ENCODE data around the gene EFNB1. TPM values are rescaled to one million over a fixed set of nuclear protein-coding genes. Genes with fewer than 3 reads are reported as not detected.

EFNB1 gene
- total RNA-seq, 2 experiments from 2014 or later = 3.1 to 4.2 TPM

- peaks cover 17% of the 10 kb centered on the region for H3K4me1 Mint-ChIP-seq (ENCODE audit: low read depth)
- H3K27ac Mint-ChIP-seq = no peak overlapping the region
- no peaks in the 10 kb centered on the region for H3K9me3 Mint-ChIP-seq
- H3K27me3 Mint-ChIP-seq = no peaks in the 10 kb centered on the region
- no peak for ATAC-seq
- TF ChIP-seq CTCF (IDR thresholded peaks at IDR 0.05) = no peak
- POLR2A ChIA-PET = no interaction called here
- intact Hi-C loops (cut with micrococcal nuclease) = no loop called here
- no peak for DNase-seq
- CTCF ChIA-PET = interaction anchor here (7.1 kb wide), 1 partner anchor 392 kb away, joined by 83 read pairs; no protein-coding TSS in a partner anchor
- H3K4me3 Mint-ChIP-seq = peak overlapping the region; percentile 79
- no peaks in the 10 kb centered on the region for H3K36me3 Mint-ChIP-seq (ENCODE audit: low read depth)
Measured at GRCh38 chrX:68831405-68832100, 2.7 kb downstream of the EFNB1 start.

GRCh38 chrX:68832101-68832416 is 3.2 kb downstream of the EFNB1 start:
- Mint-ChIP-seq H3K4me1 (ENCODE audit: low read depth) (peaks cover 17% of the 10 kb centered on the region), H3K36me3 (ENCODE audit: low read depth) (no peaks in the 10 kb centered on the region), H3K27me3 (no peaks in the 10 kb centered on the region), H3K9me3 (no peaks in the 10 kb centered on the region), H3K4me3 (peak overlapping the region; percentile 43), H3K27ac (no peak overlapping the region)
- CTCF ChIA-PET = interaction anchor here (7.1 kb wide), 1 partner anchor 391 kb away, joined by 83 read pairs; no protein-coding TSS in a partner anchor
- ATAC-seq (peak; percentile 40), DNase-seq (peak; percentile 55)
- intact Hi-C loops (cut with micrococcal nuclease) = no loop called here
- POLR2A ChIA-PET = no interaction called here
- no peak for TF ChIP-seq CTCF (IDR thresholded peaks at IDR 0.05)

- POLR2A ChIA-PET = no interaction called here
- H3K4me3 Mint-ChIP-seq = no peak overlapping the region
- CTCF ChIA-PET = interaction anchor here (7.1 kb wide), 1 partner anchor 391 kb away, joined by 83 read pairs; no protein-coding TSS in a partner anchor
Measured at GRCh38 chrX:68832516-68833447, 4.0 kb downstream of the EFNB1 start.

GRCh38 chrX:68833448-68833805 is 4.6 kb downstream of the EFNB1 start:
- Mint-ChIP-seq H3K4me3 (no peak overlapping the region), H3K27me3 (no peaks in the 10 kb centered on the region), H3K4me1 (ENCODE audit: low read depth) (peaks cover 13% of the 10 kb centered on the region), H3K36me3 (ENCODE audit: low read depth) (no peaks in the 10 kb centered on the region), H3K9me3 (no peaks in the 10 kb centered on the region), H3K27ac (no peak overlapping the region)
- intact Hi-C loops (cut with micrococcal nuclease) = no loop called here
- ATAC-seq (no peak), DNase-seq (no peak)
- TF ChIP-seq CTCF (IDR thresholded peaks at IDR 0.05) = no peak
- ChIA-PET POLR2A (no interaction called here), CTCF (interaction anchor here (7.1 kb wide), 1 partner anchor 390 kb away, joined by 83 read pairs; no protein-coding TSS in a partner anchor)

More at GRCh38 chrX:68832516-68833447, 4.0 kb downstream of the EFNB1 start:
- Mint-ChIP-seq H3K9me3 (no peaks in the 10 kb centered on the region), H3K4me1 (ENCODE audit: low read depth) (peaks cover 16% of the 10 kb centered on the region), H3K27ac (no peak overlapping the region), H3K27me3 (no peaks in the 10 kb centered on the region), H3K36me3 (ENCODE audit: low read depth) (no peaks in the 10 kb centered on the region)
- no peak for TF ChIP-seq CTCF (IDR thresholded peaks at IDR 0.05)
- ATAC-seq (no peak), DNase-seq (no peak)
- intact Hi-C loops (cut with micrococcal nuclease) = no loop called here
